Measurements from ENCODE around the gene PTPRM. TPM values are rescaled to one million over a fixed set of nuclear protein-coding genes. Genes with fewer than 3 reads are reported as not detected.

PTPRM gene
- total RNA-seq, 1 experiment from 2014 or later: 45.6 TPM

DNA sequence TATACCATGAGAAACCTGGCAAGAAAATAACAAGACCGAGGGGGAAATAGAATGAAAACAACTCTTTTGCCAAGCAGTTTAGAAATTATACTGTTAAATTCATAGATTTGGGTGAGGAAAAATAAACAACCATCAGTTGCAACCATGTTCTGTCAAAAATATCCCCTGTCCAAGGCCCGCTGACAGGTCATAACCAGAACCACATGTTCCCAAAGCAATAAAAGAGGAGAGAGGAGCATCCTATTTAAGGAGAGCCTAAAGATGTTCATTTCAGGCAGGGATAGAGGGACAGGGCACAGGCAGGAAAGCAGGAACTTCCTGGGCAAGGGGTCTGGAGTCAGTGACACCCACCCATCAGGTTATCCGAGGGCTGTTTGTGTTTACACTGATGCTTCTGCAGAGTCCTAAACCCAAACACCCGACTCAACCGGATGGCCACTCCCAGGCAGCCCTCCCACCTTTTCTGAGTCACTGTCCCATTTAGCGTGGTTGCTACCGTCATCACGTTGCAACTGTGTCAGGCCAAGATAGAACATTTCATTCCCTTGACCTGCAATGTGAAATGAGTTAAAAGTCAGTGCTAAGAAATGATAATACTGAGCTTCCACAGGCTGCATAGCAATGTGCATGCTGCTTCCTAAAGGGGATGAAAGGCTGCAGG lies 573.9 kb downstream of the PTPRM start:
- Histone ChIP-seq H3F3A (ENCODE audit: low read length, unreplicated experiment) (no peaks in the 10 kb centered on the region), H3K4me1 (ENCODE audit: insufficient read depth, low read length) (peaks cover 9% of the 10 kb centered on the region), H3K4me2 (ENCODE audit: low read length) (no peak overlapping the region), H3K27me3 (ENCODE audit: low read length) (no peaks in the 10 kb centered on the region), H3K9ac (ENCODE audit: low read length) (no peak overlapping the region), H3K36me3 (ENCODE audit: low read depth, low read length) (no peaks in the 10 kb centered on the region), H4K20me1 (ENCODE audit: low read length) (no peaks in the 10 kb centered on the region), H2AFZ (ENCODE audit: low read length) (no peak overlapping the region), H3K9me3 (ENCODE audit: low read length) (no peaks in the 10 kb centered on the region), H3K27ac (ENCODE audit: low read length) (no peak overlapping the region), H3K9me2 (replicated peaks; ENCODE audit: low read length) (no peaks in the 10 kb centered on the region), H3K4me3 (ENCODE audit: low read length) (no peak overlapping the region), H3K79me2 (ENCODE audit: low read length) (no peaks in the 10 kb centered on the region)
- CTCF ChIA-PET: no interaction called here
- DNase-seq (peak; percentile 59), ATAC-seq (peak; percentile 88)
- intact Hi-C loops (cut with micrococcal nuclease): no loop called here
- POLR2A ChIA-PET (ENCODE audit: unreplicated experiment): no interaction called here
- TF ChIP-seq, protein P1, sequence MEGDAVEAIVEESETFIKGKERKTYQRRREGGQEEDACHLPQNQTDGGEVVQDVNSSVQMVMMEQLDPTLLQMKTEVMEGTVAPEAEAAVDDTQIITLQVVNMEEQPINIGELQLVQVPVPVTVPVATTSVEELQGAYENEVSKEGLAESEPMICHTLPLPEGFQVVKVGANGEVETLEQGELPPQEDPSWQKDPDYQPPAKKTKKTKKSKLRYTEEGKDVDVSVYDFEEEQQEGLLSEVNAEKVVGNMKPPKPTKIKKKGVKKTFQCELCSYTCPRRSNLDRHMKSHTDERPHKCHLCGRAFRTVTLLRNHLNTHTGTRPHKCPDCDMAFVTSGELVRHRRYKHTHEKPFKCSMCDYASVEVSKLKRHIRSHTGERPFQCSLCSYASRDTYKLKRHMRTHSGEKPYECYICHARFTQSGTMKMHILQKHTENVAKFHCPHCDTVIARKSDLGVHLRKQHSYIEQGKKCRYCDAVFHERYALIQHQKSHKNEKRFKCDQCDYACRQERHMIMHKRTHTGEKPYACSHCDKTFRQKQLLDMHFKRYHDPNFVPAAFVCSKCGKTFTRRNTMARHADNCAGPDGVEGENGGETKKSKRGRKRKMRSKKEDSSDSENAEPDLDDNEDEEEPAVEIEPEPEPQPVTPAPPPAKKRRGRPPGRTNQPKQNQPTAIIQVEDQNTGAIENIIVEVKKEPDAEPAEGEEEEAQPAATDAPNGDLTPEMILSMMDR (conservative IDR thresholded peaks at IDR 0.05; ENCODE audit: low read depth, low read length): no peak
- TF ChIP-seq EZH2phosphoT487 (IDR thresholded peaks at IDR 0.05; ENCODE audit: borderline replicate concordance, low read length) (no peak), EZH2 (IDR thresholded peaks at IDR 0.05; ENCODE audit: low read length, unreplicated experiment) (no peak)
- BruUV-seq (replicated peaks): no TSS peak

DNA sequence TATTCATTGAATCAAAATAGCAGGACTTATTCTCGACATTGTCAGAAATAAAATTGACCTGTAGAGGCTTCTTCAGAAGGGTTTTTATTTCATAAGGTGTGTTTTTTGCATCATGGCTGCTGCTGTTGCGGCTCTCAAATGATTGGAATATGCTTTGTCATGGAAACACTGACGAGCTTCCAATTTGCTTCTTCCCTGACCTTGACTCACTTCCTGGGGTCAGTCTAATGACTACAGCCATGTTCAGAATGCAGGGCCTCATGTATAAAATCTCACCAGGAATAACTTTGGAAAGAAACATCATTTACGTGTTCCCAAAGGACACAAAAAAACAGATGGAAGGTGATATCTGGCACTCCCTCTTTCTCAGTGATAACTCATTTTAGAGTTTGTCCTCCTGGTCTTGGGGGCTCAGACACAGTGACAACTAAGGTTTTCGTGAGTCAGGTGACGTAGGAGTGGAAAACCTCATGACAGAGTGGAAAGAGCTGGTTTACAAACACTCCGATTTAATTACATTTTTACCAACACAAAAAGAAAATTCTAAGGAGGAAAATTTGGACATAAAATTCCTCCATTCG lies 575.1 kb downstream of the PTPRM start:
- Histone ChIP-seq H3K9ac (ENCODE audit: low read length) (no peak overlapping the region), H3K4me3 (ENCODE audit: low read length) (no peak overlapping the region), H3F3A (ENCODE audit: low read length, unreplicated experiment) (no peaks in the 10 kb centered on the region), H3K9me3 (ENCODE audit: low read length) (no peaks in the 10 kb centered on the region), H3K36me3 (ENCODE audit: low read depth, low read length) (no peaks in the 10 kb centered on the region), H3K4me2 (ENCODE audit: low read length) (no peak overlapping the region), H4K20me1 (ENCODE audit: low read length) (no peaks in the 10 kb centered on the region), H2AFZ (ENCODE audit: low read length) (no peak overlapping the region), H3K27ac (ENCODE audit: low read length) (no peak overlapping the region), H3K4me1 (ENCODE audit: insufficient read depth, low read length) (peaks cover 9% of the 10 kb centered on the region), H3K27me3 (ENCODE audit: low read length) (no peaks in the 10 kb centered on the region), H3K9me2 (replicated peaks; ENCODE audit: low read length) (no peaks in the 10 kb centered on the region), H3K79me2 (ENCODE audit: low read length) (no peaks in the 10 kb centered on the region)
- TF ChIP-seq EZH2 (IDR thresholded peaks at IDR 0.05; ENCODE audit: low read length, unreplicated experiment): no peak
- TF ChIP-seq, protein P1 (conservative IDR thresholded peaks at IDR 0.05; ENCODE audit: low read depth, low read length): no peak
- TF ChIP-seq EZH2phosphoT487 (IDR thresholded peaks at IDR 0.05; ENCODE audit: borderline replicate concordance, low read length): no peak
- DNase-seq (no peak), ATAC-seq (no peak)
- intact Hi-C loops (cut with micrococcal nuclease): no loop called here
- no TSS peak for BruUV-seq (replicated peaks)
- POLR2A ChIA-PET (ENCODE audit: unreplicated experiment): no interaction called here
- CTCF ChIA-PET: no interaction called here

DNA sequence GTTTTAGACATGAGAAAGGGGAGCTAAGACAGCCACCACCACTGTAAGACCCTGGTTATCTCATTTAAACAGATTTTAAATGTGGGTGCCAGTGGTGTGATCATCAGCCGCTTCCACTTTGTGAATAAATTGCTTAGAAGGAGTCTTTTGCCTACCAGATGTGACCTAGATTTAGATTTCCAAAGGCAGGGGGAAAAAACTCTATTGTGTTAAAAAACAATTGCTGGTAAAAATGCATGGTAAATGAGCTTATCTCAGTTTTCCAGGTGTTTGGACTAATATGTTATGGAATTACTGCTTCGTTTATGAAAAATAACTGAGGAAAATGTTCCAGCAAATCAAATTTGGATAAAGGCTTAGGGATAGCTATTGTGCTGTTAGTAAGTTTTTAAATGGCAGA lies 575.8 kb downstream of the PTPRM start:
- no peaks in the 10 kb centered on the region for H3K27me3 ChIP-seq (ENCODE audit: low read length)
- H3K79me2 ChIP-seq (ENCODE audit: low read length): no peaks in the 10 kb centered on the region
- peaks cover 9% of the 10 kb centered on the region for H3K4me1 ChIP-seq (ENCODE audit: insufficient read depth, low read length)
- intact Hi-C loops (cut with micrococcal nuclease): no loop called here
- H2AFZ ChIP-seq (ENCODE audit: low read length): no peak overlapping the region
- H3K27ac ChIP-seq (ENCODE audit: low read length): no peak overlapping the region
- no peak for ATAC-seq
- CTCF ChIA-PET: no interaction called here
- POLR2A ChIA-PET (ENCODE audit: unreplicated experiment): no interaction called here
- H3K36me3 ChIP-seq (ENCODE audit: low read depth, low read length): no peaks in the 10 kb centered on the region
- H3K9me2 ChIP-seq (replicated peaks; ENCODE audit: low read length): no peaks in the 10 kb centered on the region
- no TSS peak for BruUV-seq (replicated peaks)
- no peak overlapping the region for H3K4me2 ChIP-seq (ENCODE audit: low read length)
- H3K9me3 ChIP-seq (ENCODE audit: low read length): no peaks in the 10 kb centered on the region
- no peak for DNase-seq
- H3K9ac ChIP-seq (ENCODE audit: low read length): no peak overlapping the region
- no peak overlapping the region for H3K4me3 ChIP-seq (ENCODE audit: low read length)
- TF ChIP-seq, protein P1 (conservative IDR thresholded peaks at IDR 0.05; ENCODE audit: low read depth, low read length): no peak
- TF ChIP-seq EZH2phosphoT487 (IDR thresholded peaks at IDR 0.05; ENCODE audit: borderline replicate concordance, low read length) (no peak), EZH2 (IDR thresholded peaks at IDR 0.05; ENCODE audit: low read length, unreplicated experiment) (no peak)
- H4K20me1 ChIP-seq (ENCODE audit: low read length): no peaks in the 10 kb centered on the region
- no peaks in the 10 kb centered on the region for H3F3A ChIP-seq (ENCODE audit: low read length, unreplicated experiment)
